ENCODE measurements around the gene CENPB.

The CENPB gene

DNA sequence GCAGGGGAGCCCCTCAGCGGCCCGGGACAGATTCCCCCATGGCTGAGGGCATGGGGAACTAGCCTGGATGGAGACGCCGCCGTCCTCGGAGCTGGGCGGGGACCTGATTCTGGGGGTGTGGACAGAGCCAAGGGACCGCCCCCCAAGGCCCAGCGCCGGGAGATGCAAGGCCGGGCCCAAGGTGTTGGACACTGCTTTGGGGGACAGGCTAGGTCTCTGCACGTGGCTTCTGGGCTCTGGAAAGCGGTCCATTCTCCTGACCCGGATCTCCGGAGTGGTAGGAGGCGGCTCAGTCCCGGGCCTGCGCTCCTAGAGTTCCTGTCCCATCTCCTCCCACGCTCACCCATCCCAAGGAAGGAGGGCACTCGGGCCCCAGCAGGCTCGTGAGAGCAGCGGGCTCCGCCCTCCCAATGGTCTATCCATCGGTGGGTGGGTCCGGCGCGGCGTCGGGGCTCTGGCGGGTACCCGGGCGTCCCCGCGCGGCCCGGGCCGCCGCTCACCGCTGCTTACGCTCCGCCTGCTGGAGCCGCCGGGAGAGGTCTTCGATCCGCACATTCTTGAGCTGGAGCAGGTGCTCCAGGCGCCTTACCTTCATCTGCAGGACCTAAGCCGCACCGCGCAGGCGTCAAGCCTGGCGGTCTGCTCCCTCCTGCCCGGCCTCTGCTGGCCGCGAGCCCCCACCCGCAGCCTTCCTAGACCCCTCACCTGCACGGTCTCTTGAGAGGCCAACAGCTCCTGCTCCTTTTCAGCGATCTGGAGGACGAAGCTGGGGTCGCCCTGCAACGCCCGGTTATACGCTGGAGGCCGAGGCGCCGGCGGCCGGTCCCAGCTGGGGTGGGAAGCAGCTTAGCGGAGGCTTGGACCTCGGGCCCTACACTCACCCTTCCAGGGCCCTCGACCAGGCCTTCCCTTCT lies 8.6 kb downstream of the CENPB start:
- TF ChIP-seq SPI1 (IDR thresholded peaks at IDR 0.05; ENCODE audit: borderline replicate concordance, low read depth) (no peak), POLR2AphosphoS5 (IDR thresholded peaks at IDR 0.05; ENCODE audit: low read depth) (no peak), CTCF (IDR thresholded peaks at IDR 0.05; ENCODE audit: insufficient read depth, low read length) (no peak), GABPA (IDR thresholded peaks at IDR 0.05; ENCODE audit: low read depth) (no peak), REST (IDR thresholded peaks at IDR 0.05; ENCODE audit: insufficient replicate concordance, low read depth) (no peak)
- DNase-seq (ENCODE audit: low read depth in 1 of 2, low spot score in 1 of 2), result no peak
- Histone ChIP-seq H3K4me3 (replicated peaks; ENCODE audit: insufficient read depth, low read length) (peak overlapping the region; percentile 43), H3K27me3 (ENCODE audit: insufficient read depth, poor library complexity, severe bottlenecking) (peaks cover 29% of the 10 kb centered on the region), H3K27ac (replicated peaks) (no peak overlapping the region)

DNA sequence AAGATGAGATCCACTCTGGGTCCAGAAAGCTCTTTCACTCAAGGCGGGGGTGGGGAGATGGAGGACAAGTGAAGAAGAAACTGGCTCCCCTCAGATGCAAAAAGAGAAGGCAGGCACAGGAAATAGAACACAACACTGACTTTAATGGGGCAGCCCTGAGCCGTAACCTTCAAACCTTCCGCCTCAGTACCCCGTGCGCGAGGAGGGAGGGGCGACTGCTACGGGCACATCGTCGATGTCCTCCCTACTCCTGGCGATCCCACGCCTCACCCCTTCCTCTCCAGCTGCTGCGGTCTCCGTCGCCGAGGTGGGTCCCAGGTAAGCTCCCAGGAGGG lies 9.2 kb downstream of the CENPB start:
- Histone ChIP-seq H3K4me3 (replicated peaks; ENCODE audit: insufficient read depth, low read length) (peak overlapping the region; percentile 43), H3K27ac (replicated peaks) (no peak overlapping the region), H3K27me3 (ENCODE audit: insufficient read depth, poor library complexity, severe bottlenecking) (peaks cover 29% of the 10 kb centered on the region)
- TF ChIP-seq POLR2AphosphoS5 (IDR thresholded peaks at IDR 0.05; ENCODE audit: low read depth) (no peak), SPI1 (IDR thresholded peaks at IDR 0.05; ENCODE audit: borderline replicate concordance, low read depth) (no peak), REST (IDR thresholded peaks at IDR 0.05; ENCODE audit: insufficient replicate concordance, low read depth) (no peak), CTCF (IDR thresholded peaks at IDR 0.05; ENCODE audit: insufficient read depth, low read length) (no peak), GABPA (IDR thresholded peaks at IDR 0.05; ENCODE audit: low read depth) (no peak)
- DNase-seq (ENCODE audit: low read depth in 1 of 2, low spot score in 1 of 2), result no peak

DNA sequence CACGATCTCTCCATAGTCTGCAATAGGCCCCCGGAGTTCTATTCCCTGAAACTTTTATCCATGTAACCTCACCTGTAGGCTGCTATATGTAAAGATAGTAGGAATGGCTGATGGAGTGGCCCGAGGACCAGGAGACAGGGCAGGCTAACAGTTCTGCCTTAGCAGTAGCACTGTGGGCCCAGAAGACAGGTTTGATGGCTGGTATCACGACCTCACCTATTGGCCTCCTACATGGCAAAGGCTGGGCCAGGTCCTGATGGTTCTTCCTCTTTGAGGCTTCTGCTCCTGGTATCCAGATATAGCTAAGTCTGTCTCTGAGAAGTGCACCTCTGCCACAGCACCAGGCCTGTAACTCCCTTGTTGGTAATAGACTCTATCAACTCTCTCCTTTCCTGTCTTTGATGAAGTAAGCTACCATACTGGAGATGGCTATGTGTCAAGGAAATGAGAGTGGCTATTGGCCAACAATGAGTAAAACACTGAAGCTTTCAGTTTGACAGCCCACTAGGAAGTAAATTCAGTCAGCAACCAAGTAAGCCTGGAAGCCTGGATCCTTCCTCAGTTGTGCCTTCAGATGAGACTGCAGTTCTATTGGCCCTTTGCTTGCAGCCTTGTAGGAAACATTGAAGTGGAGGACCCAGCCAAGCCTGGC lies 11.0 kb downstream of the CENPB start:
- Histone ChIP-seq H3K4me3 (replicated peaks; ENCODE audit: insufficient read depth, low read length) (no peak overlapping the region), H3K27ac (replicated peaks) (no peak overlapping the region), H3K27me3 (ENCODE audit: insufficient read depth, poor library complexity, severe bottlenecking) (peaks cover 29% of the 10 kb centered on the region)
- no peak for DNase-seq (ENCODE audit: low read depth in 1 of 2, low spot score in 1 of 2)
- TF ChIP-seq REST (IDR thresholded peaks at IDR 0.05; ENCODE audit: insufficient replicate concordance, low read depth) (no peak), POLR2AphosphoS5 (IDR thresholded peaks at IDR 0.05; ENCODE audit: low read depth) (no peak), SPI1 (IDR thresholded peaks at IDR 0.05; ENCODE audit: borderline replicate concordance, low read depth) (no peak), CTCF (IDR thresholded peaks at IDR 0.05; ENCODE audit: insufficient read depth, low read length) (no peak)

Measured in HL-60 (cell line).